Progenitor cell of endocrine pancreas (in vitro differentiated cells): Measurements from ENCODE around the gene CNTNAP5. TPM values are rescaled to one million over a fixed set of nuclear protein-coding genes. Genes with fewer than 3 reads are reported as not detected.

Experiments used
- DNase-seq: peaks from one replicate; pipeline ENCODE4 v3.0.0; 2021; ENCODE audit warnings: low spot score; ENCODE audit not compliant: unreplicated experiment
- H3K27ac Mint-ChIP-seq: 2 replicates; pipeline ENCODE4 v1.8.0; 2021; ENCODE audit warnings: mild to moderate bottlenecking, moderate library complexity, mixed read lengths
- H3K27me3 Mint-ChIP-seq: 2 replicates; pipeline ENCODE4 v1.8.0; 2021; ENCODE audit warnings: mixed read lengths
- H3K36me3 Mint-ChIP-seq: 2 replicates; pipeline ENCODE4 v1.8.0; 2022; ENCODE audit warnings: mixed read lengths; ENCODE audit not compliant: insufficient read depth
- H3K4me1 Mint-ChIP-seq: 2 replicates; pipeline ENCODE4 v1.8.0; 2021; ENCODE audit warnings: low read depth, mixed read lengths
- H3K4me3 Mint-ChIP-seq: 2 replicates; pipeline ENCODE4 v1.8.0; 2021; ENCODE audit warnings: low read depth, mild to moderate bottlenecking, moderate library complexity, mixed read lengths
- H3K9me3 Mint-ChIP-seq: 2 replicates; pipeline ENCODE4 v1.8.0; 2021; ENCODE audit warnings: low read depth, mixed read lengths
- total RNA-seq: library from RNA; stranded (reverse); gene quantifications from 2 replicates; pipeline ENCODE4 v1.2.1, GENCODE V29; 2021
- TF ChIP-seq, protein P1 (sequence below): fragments of 200-600 bp; sonication (generic); IDR thresholded peaks from one replicate; pipeline ENCODE4 v1.5.0; 2021; ENCODE audit warnings: antibody characterized with exemption, mild to moderate bottlenecking; ENCODE audit not compliant: unreplicated experiment

The CNTNAP5 gene
- total RNA-seq, 1 donor from 2014 or later, result 5.3 TPM

DNA sequence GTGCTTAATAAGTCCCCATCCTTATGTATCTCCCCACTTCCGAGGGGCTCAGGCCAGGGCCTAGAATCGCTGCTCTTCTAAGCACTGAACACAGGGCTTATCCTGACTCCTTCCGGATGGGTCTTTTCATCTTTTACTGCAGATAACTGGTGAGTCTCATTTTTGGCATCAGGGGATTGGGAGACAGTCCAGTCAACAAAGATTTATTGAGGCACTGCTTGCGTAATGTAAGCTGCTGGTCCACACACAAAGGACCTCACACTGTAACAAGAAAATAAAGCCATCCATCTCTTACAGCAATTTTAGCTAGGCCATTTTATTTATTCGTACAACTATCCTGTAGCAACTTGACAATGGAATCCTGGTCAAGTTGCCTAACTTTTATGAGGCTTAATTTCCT, 600.5 kb downstream of the CNTNAP5 start:
- TF ChIP-seq, protein P1, sequence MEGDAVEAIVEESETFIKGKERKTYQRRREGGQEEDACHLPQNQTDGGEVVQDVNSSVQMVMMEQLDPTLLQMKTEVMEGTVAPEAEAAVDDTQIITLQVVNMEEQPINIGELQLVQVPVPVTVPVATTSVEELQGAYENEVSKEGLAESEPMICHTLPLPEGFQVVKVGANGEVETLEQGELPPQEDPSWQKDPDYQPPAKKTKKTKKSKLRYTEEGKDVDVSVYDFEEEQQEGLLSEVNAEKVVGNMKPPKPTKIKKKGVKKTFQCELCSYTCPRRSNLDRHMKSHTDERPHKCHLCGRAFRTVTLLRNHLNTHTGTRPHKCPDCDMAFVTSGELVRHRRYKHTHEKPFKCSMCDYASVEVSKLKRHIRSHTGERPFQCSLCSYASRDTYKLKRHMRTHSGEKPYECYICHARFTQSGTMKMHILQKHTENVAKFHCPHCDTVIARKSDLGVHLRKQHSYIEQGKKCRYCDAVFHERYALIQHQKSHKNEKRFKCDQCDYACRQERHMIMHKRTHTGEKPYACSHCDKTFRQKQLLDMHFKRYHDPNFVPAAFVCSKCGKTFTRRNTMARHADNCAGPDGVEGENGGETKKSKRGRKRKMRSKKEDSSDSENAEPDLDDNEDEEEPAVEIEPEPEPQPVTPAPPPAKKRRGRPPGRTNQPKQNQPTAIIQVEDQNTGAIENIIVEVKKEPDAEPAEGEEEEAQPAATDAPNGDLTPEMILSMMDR, result no peak
- Mint-ChIP-seq H3K4me3 (no peak overlapping the region), H3K9me3 (peaks cover 20% of the 10 kb centered on the region), H3K27ac (peak overlapping the region; percentile 9), H3K4me1 (peaks cover 22% of the 10 kb centered on the region), H3K36me3 (peaks cover 10% of the 10 kb centered on the region), H3K27me3 (no peaks in the 10 kb centered on the region)
- DNase-seq, result no peak

DNA sequence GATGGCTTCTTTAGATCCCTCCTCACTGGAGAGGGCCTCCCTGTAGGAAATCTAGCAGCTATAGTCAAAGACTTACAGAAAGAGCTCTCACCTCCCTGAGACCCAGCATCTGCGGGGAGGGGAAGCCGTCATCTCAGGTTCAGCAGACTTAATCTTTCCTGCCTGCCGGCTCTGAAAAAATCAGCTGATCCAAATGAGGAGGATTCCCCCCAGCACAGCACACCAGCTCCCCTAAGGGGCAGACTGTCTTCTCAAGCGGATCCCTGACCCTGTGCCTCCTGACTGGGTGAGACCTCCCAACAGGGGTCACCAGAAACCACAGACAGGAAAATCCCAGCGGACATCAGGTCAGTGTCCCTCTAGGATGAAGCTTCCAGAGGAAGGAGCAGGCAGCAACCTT, 601.9 kb downstream of the CNTNAP5 start:
- H3K4me3 Mint-ChIP-seq, result no peak overlapping the region
- TF ChIP-seq, protein P1, result no peak
- H3K4me1 Mint-ChIP-seq, result peaks cover 22% of the 10 kb centered on the region
- DNase-seq, result no peak
- H3K27me3 Mint-ChIP-seq, result no peaks in the 10 kb centered on the region
- H3K36me3 Mint-ChIP-seq, result peaks cover 14% of the 10 kb centered on the region
- H3K27ac Mint-ChIP-seq, result peak overlapping the region; percentile 45
- H3K9me3 Mint-ChIP-seq, result peaks cover 32% of the 10 kb centered on the region

DNA sequence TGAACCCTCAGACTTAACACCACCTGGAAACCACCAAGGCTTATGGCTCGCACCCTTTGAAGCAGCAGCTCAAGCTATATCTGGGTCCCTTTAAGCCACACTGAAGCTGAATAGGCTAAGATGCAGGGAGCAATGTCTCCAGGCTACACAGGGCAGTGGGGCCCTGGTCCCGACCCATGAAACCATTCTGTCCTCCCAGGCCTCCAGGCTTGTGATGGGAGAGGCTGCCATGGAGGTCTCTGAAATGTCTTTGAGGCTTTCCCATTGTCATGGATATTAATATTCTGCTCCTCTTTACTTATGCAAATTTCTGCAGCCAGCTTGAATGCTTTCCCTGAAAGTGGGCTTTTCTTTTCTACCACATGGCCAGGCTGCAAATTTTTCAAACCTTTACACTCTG, 608.7 kb downstream of the CNTNAP5 start:
- H3K36me3 Mint-ChIP-seq, result peaks cover 19% of the 10 kb centered on the region
- H3K4me3 Mint-ChIP-seq, result no peak overlapping the region
- DNase-seq, result no peak
- H3K27me3 Mint-ChIP-seq, result no peaks in the 10 kb centered on the region
- H3K4me1 Mint-ChIP-seq, result peaks cover 4% of the 10 kb centered on the region
- TF ChIP-seq, protein P1, result no peak
- peaks cover 48% of the 10 kb centered on the region for H3K9me3 Mint-ChIP-seq
- no peak overlapping the region for H3K27ac Mint-ChIP-seq

DNA sequence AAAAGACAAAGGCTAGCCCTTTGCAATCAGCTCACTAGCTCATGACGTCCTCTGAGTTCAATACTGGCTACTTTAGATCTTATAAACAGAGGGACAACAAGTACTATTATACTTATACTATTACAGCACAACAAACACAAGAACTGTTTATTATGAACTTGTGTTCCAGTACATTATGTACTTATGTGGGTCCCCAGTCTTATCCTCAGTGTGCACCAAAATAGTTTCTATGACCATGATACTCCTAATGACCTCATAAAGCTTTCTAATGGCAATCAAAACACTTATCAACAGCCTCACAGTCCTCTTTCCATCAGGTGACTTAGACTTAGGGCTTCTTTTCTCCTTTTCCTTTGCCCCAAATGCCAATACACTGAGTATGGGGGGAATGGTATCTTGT, 614.4 kb downstream of the CNTNAP5 start:
- Mint-ChIP-seq H3K27me3 (no peaks in the 10 kb centered on the region), H3K27ac (no peak overlapping the region), H3K4me1 (no peaks in the 10 kb centered on the region), H3K9me3 (peaks cover 8% of the 10 kb centered on the region), H3K36me3 (no peaks in the 10 kb centered on the region), H3K4me3 (no peak overlapping the region)
- TF ChIP-seq, protein P1, result no peak
- no peak for DNase-seq

DNA sequence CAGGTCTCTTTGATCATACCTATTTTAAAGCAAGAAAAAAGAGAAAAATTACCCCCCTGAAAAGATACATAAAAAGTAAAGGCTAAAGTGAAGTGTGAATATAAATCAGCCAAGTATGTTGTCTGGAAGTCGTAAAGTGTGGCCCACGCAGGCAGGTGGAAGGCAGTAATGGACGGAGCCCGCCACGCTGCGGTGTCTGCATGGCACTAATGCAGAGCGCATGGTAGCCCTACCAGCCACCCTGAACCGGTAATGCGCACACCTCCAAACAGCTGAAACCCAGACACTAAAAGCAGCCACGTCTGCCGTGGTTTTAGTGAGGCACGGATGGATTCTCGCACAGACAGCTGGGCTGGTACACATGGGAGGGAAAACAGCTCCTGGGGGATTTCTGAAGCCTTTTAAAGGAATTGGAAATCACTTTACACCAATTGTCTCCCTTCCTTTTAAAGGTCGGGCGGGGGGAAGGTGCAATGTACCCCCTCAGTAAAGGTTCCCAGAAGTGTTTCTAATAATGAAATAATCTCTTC, 615.2 kb downstream of the CNTNAP5 start:
- Mint-ChIP-seq H3K27ac (no peak overlapping the region), H3K27me3 (no peaks in the 10 kb centered on the region), H3K4me1 (no peaks in the 10 kb centered on the region), H3K9me3 (peaks cover 3% of the 10 kb centered on the region), H3K36me3 (no peaks in the 10 kb centered on the region), H3K4me3 (no peak overlapping the region)
- TF ChIP-seq, protein P1, result no peak
- no peak for DNase-seq
